Skeletal muscle cell (primary cell): ENCODE measurements around the gene SAP30L.

Experiments used
- DNase-seq: peaks from one replicate; pipeline ENCODE4 v3.0.0-alpha.2; 2010; ENCODE audit warnings: low read depth
- H3K4me3 ChIP-seq: 2 replicates; pipeline ENCODE4 v1.5.1; 2011; ENCODE audit warnings: low read depth, mild to moderate bottlenecking, control low read depth, low read length, moderate library complexity

The SAP30L gene

GRCh38 chr5:154415114-154415513, 30.7 kb upstream of the SAP30L start:
- H3K4me3 ChIP-seq: no peak overlapping the region
- DNase-seq: no peak

GRCh38 chr5:154418344-154418820, 27.4 kb upstream of the SAP30L start:
- no peak overlapping the region for H3K4me3 ChIP-seq
- DNase-seq: no peak

GRCh38 chr5:154419236-154419635, 26.6 kb upstream of the SAP30L start:
- H3K4me3 ChIP-seq: no peak overlapping the region
- no peak for DNase-seq

- no peak overlapping the region for H3K4me3 ChIP-seq
- DNase-seq: no peak
Measured at GRCh38 chr5:154421868-154422267, 23.9 kb upstream of the SAP30L start.

GRCh38 chr5:154422298-154422697, 23.5 kb upstream of the SAP30L start:
- H3K4me3 ChIP-seq: no peak overlapping the region
- DNase-seq: no peak

GRCh38 chr5:154428208-154428607, 17.6 kb upstream of the SAP30L start:
- DNase-seq: no peak
- H3K4me3 ChIP-seq: no peak overlapping the region

- DNase-seq: no peak
- H3K4me3 ChIP-seq: no peak overlapping the region
Measured at GRCh38 chr5:154429341-154429740, 16.5 kb upstream of the SAP30L start.

- DNase-seq: no peak
- no peak overlapping the region for H3K4me3 ChIP-seq
Measured at GRCh38 chr5:154430466-154430865, 15.3 kb upstream of the SAP30L start.

GRCh38 chr5:154430961-154431630, 14.7 kb upstream of the SAP30L start:
- DNase-seq: no peak
- no peak overlapping the region for H3K4me3 ChIP-seq

- DNase-seq: no peak
Measured at GRCh38 chr5:154435226-154435625, 10.6 kb upstream of the SAP30L start.

GRCh38 chr5:154437281-154437965, 8.4 kb upstream of the SAP30L start:
- no peak for DNase-seq
- H3K4me3 ChIP-seq: no peak overlapping the region

More at GRCh38 chr5:154435226-154435625, 10.6 kb upstream of the SAP30L start:
- H3K4me3 ChIP-seq: no peak overlapping the region

GRCh38 chr5:154440540-154440939, 5.3 kb upstream of the SAP30L start:
- no peak for DNase-seq

GRCh38 chr5:154442801-154443200, 3.0 kb upstream of the SAP30L start:
- no peak for DNase-seq
- H3K4me3 ChIP-seq: no peak overlapping the region

More at GRCh38 chr5:154440540-154440939, 5.3 kb upstream of the SAP30L start:
- no peak overlapping the region for H3K4me3 ChIP-seq

- H3K4me3 ChIP-seq: peak overlapping the region; percentile 92
- no peak for DNase-seq
Measured at GRCh38 chr5:154444556-154445421, 1.0 kb upstream of the SAP30L start.

GRCh38 chr5:154446195-154447088, 645 bp downstream of the SAP30L start:
- H3K4me3 ChIP-seq: peak overlapping the region; percentile 92
- no peak for DNase-seq

GRCh38 chr5:154447089-154447725, 1.4 kb downstream of the SAP30L start:
- no peak for DNase-seq
- H3K4me3 ChIP-seq: peak overlapping the region; percentile 92

GRCh38 chr5:154449786-154450185, 4.0 kb downstream of the SAP30L start:
- H3K4me3 ChIP-seq: no peak overlapping the region
- no peak for DNase-seq

GRCh38 chr5:154451957-154452356, 6.2 kb downstream of the SAP30L start:
- DNase-seq: no peak
- H3K4me3 ChIP-seq: no peak overlapping the region

GRCh38 chr5:154455585-154455984, 9.8 kb downstream of the SAP30L start:
- no peak for DNase-seq
- no peak overlapping the region for H3K4me3 ChIP-seq
